HG03354 (cell line): ENCODE data around the gene VCAM1.

Experiments used
- ATAC-seq: cut with Tn5 transposase; IDR thresholded peaks from one replicate; pipeline ENCODE4 v1.9.1; 2021; ENCODE audit warnings: mild to moderate bottlenecking; ENCODE audit not compliant: unreplicated experiment, poor library complexity, severe bottlenecking

The VCAM1 gene

GRCh38 chr1:100720751-100721150 lies 1.2 kb downstream of the VCAM1 start:
- no peak for ATAC-seq

- no peak for ATAC-seq
Observed at GRCh38 chr1:100721526-100722207, 2.1 kb downstream of the VCAM1 start.

GRCh38 chr1:100722221-100722620 lies 2.7 kb downstream of the VCAM1 start:
- ATAC-seq = no peak

GRCh38 chr1:100724281-100724680 lies 4.7 kb downstream of the VCAM1 start:
- no peak for ATAC-seq

- no peak for ATAC-seq
Observed at GRCh38 chr1:100730130-100730529, 10.6 kb downstream of the VCAM1 start.

GRCh38 chr1:100731309-100731708 lies 11.8 kb downstream of the VCAM1 start:
- no peak for ATAC-seq

GRCh38 chr1:100731758-100732157 lies 12.2 kb downstream of the VCAM1 start:
- no peak for ATAC-seq

- ATAC-seq = no peak
Observed at GRCh38 chr1:100734676-100735075, 15.1 kb downstream of the VCAM1 start.

- no peak for ATAC-seq
Observed at GRCh38 chr1:100735244-100735643, 15.7 kb downstream of the VCAM1 start.

- ATAC-seq = no peak
Observed at GRCh38 chr1:100736324-100736723, 16.8 kb downstream of the VCAM1 start.

GRCh38 chr1:100736746-100737145 lies 17.2 kb downstream of the VCAM1 start:
- ATAC-seq = no peak

GRCh38 chr1:100746542-100746932 lies 27.0 kb downstream of the VCAM1 start:
- ATAC-seq = no peak

- no peak for ATAC-seq
Observed at GRCh38 chr1:100747771-100748170, 28.2 kb downstream of the VCAM1 start.

GRCh38 chr1:100750005-100750885 lies 30.7 kb downstream of the VCAM1 start:
- no peak for ATAC-seq

- no peak for ATAC-seq
Observed at GRCh38 chr1:100752791-100753190, 33.2 kb downstream of the VCAM1 start.

- no peak for ATAC-seq
Observed at GRCh38 chr1:100757946-100758345, 38.4 kb downstream of the VCAM1 start.

GRCh38 chr1:100759188-100759587 lies 39.6 kb downstream of the VCAM1 start:
- no peak for ATAC-seq

- no peak for ATAC-seq
Observed at GRCh38 chr1:100760511-100760910, 41.0 kb downstream of the VCAM1 start.

GRCh38 chr1:100762461-100762860 lies 42.9 kb downstream of the VCAM1 start:
- ATAC-seq = no peak

GRCh38 chr1:100767176-100767890 lies 47.8 kb downstream of the VCAM1 start:
- ATAC-seq = no peak

- ATAC-seq = no peak
Observed at GRCh38 chr1:100769323-100769722, 49.8 kb downstream of the VCAM1 start.
